ENCODE measurements around the gene NHSL2.
"Not testable (repeated sequence)": the region's sequence is repeated elsewhere in the genome, so short reads cannot be mapped to it uniquely, and the experiment has no call there.

NHSL2 gene

GRCh38 chrX:72137846-72138495 is 227.3 kb downstream of the NHSL2 start:
- DNase-seq, result no peak

DNA sequence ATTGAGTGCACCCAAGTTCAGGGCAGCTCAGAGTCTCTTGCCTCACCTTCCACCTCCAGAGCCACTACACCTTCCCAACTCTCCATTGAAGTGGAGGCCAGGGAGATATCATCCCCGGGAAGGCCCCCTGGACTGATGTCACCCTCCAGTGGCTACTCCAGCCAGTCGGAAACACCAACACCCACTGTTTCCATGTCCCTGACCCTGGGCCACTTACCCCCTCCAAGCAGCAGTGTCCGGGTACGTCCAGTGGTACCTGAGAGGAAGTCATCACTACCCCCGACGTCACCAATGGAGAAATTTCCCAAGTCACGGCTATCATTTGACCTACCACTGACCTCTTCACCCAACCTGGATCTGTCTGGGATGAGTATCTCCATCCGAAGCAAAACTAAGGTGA is 228.9 kb downstream of the NHSL2 start:
- no peak for DNase-seq

DNA sequence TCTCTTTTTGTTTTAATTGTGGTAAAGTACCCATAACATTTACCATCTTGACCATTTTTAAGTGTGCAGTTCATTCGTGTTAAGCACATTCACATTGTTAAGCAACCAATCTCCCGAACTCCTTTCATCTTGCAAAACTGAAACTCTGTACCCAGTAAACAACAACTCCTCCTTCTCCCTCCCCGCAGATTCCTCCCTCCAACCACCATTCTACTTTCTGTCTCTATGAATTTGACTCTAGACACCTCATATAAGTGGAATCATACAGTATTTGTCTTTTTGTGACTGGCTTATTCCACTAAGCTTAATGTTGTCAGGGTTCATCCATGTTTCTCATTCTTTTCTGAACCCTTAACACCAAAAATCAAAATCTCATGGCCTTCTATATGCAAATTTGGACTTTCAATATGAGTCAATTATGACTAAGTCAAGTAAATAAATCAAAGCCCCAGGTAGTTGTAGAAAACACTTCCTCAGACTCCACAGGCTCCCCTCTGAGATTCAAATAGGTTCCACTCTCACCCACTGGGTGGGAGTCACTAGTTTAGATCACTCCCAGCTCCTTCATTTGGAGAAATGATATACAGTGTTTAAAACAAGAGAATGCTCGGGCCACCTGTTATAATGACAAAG is 230.8 kb downstream of the NHSL2 start:
- DNase-seq, result no peak

- no peak for DNase-seq
These were observed 231.6 kb downstream of the NHSL2 start for GRCh38 chrX:72142094-72142793.

GRCh38 chrX:72142794-72143608 is 232.4 kb downstream of the NHSL2 start:
- DNase-seq, result no peak

DNA sequence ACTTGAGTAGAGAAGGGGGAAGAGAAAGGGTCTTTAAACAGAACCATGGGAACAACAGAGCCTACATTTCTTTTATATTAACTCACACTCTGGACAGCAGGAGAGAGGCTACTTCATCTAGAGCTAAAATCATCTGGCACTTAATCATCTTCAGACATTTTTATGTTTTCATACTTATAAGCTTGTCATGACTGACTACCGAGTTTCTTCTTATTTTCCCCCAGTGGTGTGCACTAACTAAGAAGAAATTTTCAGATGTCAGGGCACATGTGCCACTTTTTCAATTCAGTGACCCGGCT is 232.9 kb downstream of the NHSL2 start:
- no peak for DNase-seq

DNA sequence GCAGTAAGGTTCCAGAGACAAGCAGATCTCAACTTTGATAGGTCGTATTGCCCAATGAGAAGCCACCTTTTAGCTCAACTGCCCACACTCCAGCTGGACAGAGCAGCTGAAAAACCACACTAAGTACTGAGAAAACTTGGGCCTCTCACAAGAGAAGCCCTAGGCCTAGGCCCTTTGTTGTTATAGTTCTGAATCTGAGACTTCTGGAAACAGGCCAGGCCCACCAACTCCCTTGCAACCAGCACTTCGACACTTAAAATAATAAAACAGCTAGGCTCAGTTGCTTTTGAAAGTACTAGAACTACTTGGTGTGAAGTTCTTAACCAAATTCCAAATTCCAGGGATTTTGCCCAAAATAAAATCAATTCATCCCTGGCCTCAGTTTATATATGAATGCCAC is 234.5 kb downstream of the NHSL2 start:
- DNase-seq, result no peak

GRCh38 chrX:72146527-72146926 is 235.9 kb downstream of the NHSL2 start:
- no peak for DNase-seq

DNA sequence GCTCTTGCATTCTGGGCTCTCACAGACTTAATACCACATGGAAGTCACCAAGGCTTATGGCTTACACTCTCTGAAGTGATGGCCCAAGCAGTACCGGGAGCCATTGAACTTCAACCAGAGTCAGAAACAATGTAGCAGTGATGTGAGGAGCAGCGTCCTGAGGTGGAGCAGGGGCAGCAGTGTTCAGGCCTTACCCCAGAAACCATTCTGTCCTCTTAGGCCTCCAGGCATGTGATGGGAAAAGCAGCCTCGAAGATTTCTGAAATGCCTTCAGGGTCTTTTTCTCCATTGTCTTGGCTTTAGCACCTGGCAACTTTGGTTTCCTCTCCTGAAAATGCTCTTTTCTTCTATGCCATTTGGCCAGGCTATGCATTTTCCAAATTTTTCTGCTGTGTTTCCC is 248.1 kb downstream of the NHSL2 start:
- DNase-seq, result no peak

DNA sequence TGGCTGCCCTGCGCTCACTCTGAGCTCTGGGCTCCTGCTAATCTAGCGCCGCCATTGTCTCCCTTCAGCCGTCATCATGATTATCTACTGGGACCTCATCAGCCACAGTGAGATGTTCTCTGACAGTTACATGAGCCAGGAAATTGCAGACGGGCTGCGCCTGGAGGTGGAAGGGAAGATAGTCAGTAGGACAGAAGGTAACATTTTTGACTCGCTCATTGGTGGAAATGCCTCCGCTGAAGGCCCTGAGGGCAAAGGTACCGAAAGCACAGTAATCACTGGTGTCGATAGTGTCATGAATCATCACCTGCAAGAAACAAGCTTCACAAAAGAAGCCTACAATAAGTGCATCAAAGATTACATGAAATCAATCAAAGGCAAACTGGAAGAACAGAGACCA is 249.1 kb downstream of the NHSL2 start:
- no peak for DNase-seq

- DNase-seq, result no peak
These were observed 254.9 kb downstream of the NHSL2 start for GRCh38 chrX:72165551-72165950.

DNA sequence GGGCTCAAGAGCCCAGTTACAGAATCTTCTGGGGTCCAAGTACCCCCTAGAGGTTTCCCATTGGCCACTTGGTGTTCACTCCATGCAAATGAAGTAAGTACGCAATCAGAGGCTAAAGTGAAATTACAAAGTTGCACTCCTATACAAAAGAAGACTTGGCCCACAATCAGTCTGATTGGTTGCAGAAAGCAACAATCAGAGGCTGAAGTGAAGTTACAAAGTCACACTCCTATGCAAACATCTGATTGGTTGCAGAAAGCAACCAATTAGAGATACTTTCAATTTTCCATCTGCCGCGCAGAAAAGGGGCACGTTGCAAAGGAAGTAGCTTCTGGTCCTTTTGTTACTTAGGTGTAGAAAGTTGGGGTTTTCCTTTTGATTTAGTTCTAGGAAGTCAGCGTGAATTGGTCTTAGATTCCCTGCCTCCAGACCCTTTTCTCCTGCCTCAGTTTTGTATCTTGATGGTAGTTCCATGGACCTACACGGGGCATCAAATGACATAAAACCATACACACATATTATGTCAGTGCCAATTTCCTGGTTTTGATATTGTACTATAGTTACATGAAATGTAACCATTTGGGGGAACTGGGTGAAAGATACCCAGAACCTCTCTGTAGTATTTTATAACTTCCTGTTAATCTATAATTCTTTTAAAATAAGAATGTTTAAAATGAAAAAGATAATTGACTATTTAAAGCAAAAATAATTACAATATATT is 258.5 kb downstream of the NHSL2 start:
- no peak for DNase-seq

DNA sequence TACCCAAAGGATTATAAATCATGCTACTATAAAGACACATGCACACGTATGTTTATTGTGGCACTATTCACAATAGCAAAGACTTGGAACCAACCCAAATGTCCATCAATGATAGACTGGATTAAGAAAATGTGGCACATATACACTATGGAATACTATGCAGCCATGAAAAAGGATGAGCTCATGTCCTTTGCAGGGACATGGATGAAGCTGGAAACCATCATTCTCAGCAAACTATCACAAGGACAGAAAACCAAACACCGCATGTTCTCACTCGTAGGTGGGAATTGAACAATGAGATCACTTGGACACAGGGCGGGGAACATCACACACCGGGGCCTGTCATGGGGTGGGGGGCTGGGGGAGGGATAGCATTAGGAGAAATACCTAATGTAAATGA is 265.6 kb downstream of the NHSL2 start:
- DNase-seq, result not testable (repeated sequence)

DNA sequence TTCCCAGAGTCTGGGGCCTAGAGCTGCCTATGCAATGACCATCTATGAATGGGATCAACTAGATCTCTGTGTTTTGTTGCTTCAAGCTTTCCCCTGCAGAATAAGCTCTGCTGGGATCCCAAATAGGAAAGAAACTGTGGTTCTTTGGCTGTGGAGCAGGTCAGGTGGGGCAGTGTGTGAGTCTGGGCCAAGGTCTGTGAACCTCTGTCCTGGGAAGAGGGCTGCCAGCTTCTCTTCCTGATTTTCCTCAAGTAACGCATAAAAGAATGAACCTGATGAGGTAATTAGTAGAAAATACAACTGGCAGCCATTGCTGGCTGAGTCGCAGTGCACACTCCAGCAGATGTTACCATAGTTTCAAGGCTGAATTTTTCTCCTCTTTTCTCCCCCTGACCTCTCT is 266.3 kb downstream of the NHSL2 start:
- no peak for DNase-seq

DNA sequence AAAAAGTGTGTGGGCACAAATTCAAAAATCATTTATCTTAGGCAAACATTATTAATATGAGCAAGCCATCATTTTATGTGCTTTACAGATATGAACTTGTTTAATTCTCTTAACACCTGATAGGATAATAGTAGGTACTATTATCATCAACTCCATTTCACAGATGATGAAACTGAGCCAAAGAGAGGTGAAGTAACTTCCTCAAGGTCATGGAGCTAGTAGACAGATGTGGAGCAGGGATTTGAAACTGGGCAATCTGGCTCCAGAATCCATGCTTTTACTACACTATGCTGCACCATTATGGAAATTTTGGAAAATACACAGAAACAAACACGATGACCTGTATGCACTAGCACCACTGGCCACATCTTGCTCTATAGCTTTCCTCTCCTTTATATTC is 269.9 kb downstream of the NHSL2 start:
- DNase-seq, result no peak

DNA sequence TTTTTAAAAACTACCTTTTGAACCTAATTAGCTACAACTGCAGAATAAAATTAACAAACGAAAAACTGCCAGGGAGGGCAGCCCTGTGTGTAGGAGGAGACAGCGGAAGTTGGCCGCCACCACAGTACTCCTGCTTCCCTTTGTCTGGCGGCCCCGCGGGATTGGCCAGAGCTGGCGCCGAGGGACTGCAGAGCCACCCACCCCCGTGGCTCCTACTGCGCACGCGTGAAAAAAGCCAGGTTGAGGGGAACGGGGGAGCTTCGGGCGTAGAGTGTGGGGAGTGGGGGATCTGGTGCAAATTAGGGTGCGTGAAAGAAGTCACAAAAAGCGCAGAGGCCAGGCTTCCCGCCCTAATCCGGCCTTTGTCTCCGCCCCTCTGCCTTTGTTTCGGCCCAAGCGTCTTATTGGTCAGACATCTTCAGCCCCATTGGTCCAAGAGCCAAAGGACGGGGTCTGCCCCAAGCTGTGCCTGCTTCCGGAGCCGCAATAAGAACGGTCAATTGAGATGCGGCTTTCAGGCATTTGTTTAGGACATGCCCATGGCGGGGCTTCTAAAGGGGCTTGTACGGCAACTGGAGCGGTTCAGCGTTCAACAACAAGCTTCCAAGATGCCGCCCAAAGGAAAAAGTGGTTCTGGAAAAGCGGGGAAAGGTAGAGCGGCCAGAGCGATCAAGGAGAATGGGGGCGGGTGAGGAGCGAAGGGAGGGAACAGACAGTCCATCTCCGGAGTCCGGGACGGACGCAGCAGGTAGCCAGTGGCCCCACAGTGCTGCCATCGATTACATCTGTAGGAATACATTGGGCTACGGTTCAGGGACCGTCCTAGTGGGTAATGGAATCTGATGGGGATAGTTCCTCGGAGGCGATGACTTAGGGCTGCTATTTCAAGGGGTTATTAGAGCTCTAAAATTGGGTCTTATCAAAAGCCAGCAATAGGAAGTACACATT is 270.8 kb downstream of the NHSL2 start, which contains the start of gene PIN4:
TSS of gene PIN4 (plus strand) at position 580 of the 948 bp plus-strand sequence. CDS start at position 609, 29 bp downstream.
- DNase-seq, result peak; percentile 95

GRCh38 chrX:72182924-72183323 is 272.3 kb downstream of the NHSL2 start:
- no peak for DNase-seq

DNA sequence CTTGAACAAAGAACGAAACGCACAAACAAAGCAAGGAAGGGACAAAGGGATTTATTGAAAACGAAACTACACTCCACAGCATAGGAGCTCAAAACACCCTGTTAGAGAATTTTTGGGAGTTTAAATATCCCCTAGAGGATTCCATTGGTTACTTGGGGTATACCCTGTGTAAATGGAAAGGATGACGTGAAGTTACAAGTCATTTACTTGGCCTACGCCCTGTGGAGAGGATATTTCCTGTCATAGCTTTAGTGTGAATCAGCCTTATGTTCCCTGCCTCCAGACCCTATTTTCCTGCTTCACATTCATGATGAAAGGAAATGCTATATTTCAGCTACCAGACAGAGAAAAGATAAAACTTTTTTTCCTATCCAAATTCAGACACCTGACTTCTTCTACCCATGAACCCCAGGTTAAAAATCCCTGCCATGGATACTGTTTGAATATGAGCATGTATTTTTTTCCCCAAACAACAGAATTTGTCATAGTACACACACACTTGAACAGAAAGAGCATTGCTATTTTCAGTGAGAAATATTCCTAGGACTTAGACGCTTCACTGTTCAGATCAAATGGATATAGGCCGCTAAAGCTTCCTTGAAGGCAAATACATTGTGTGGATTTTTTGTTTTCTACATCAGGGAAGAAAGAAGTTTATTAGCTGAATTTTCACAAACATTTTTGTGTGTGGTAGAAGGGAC is 291.3 kb downstream of the NHSL2 start:
- no peak for DNase-seq

All from NCI-H1048 (cell line).